Erythroblast (primary cell): Measurements from ENCODE around the gene ZNF106.

ENCODE experiments used
- GATA1 ChIP-seq: IDR thresholded peaks from 2 replicates; pipeline ENCODE4 v1.6.1; 2011; ENCODE audit warnings: low read depth, mild to moderate bottlenecking, control low read depth, low read length, moderate library complexity
- POLR2A ChIP-seq: IDR thresholded peaks from 2 replicates; pipeline ENCODE4 v1.6.1; 2011; ENCODE audit warnings: mild to moderate bottlenecking, low read length

GRCh38 chr15:42373936-42374335, 117.0 kb downstream of the ZNF106 start:
- no peak for TF ChIP-seq POLR2A
- TF ChIP-seq GATA1 = no peak
